Raji (cell line): ENCODE data around the gene PHAF1.

Source experiments
- POLR2A ChIP-seq: IDR thresholded peaks from 2 replicates; pipeline ENCODE4 v1.6.1; 2011; ENCODE audit warnings: low read depth, low read length, control low read depth; ENCODE audit not compliant: insufficient read depth

Gene PHAF1

GRCh38 chr16:67163164-67163998, 53.6 kb downstream of the PHAF1 start:
- no peak for TF ChIP-seq POLR2A

- no peak for TF ChIP-seq POLR2A
Measured at GRCh38 chr16:67163999-67164558, 54.3 kb downstream of the PHAF1 start.

GRCh38 chr16:67164599-67165061, 54.9 kb downstream of the PHAF1 start, which contains the start of gene HSF4:
TSS of gene HSF4 (plus strand) at chr16:67164745. CDS start at chr16:67164812, 67 bp downstream.
- no peak for TF ChIP-seq POLR2A

- TF ChIP-seq POLR2A = no peak
Measured at GRCh38 chr16:67165121-67166078, 55.7 kb downstream of the PHAF1 start.

- no peak for TF ChIP-seq POLR2A
Measured at GRCh38 chr16:67166110-67166547, 56.4 kb downstream of the PHAF1 start.

GRCh38 chr16:67166598-67167168, 56.9 kb downstream of the PHAF1 start:
- no peak for TF ChIP-seq POLR2A

GRCh38 chr16:67167588-67167987, 57.8 kb downstream of the PHAF1 start:
- no peak for TF ChIP-seq POLR2A

GRCh38 chr16:67169011-67169451, 59.3 kb downstream of the PHAF1 start:
- TF ChIP-seq POLR2A = no peak

GRCh38 chr16:67169642-67170167, 60.0 kb downstream of the PHAF1 start:
- TF ChIP-seq POLR2A = no peak

GRCh38 chr16:67170168-67170948, 60.6 kb downstream of the PHAF1 start, which contains the start of gene NOL3:
TSS of gene NOL3 (plus strand) at chr16:67170538.
- TF ChIP-seq POLR2A = no peak; the same call in 1 of the 2 replicates

- no peak for TF ChIP-seq POLR2A
Measured at GRCh38 chr16:67170949-67171649, 61.4 kb downstream of the PHAF1 start.

- TF ChIP-seq POLR2A = no peak
Measured at GRCh38 chr16:67173323-67173722, 63.6 kb downstream of the PHAF1 start.
